Measurements from ENCODE around the gene UCHL3. TPM values are rescaled to one million over a fixed set of nuclear protein-coding genes. Genes with fewer than 3 reads are reported as not detected.

Gene UCHL3
- total RNA-seq, 3 donors from 2014 or later, result 29.2 to 33.2 (median 29.6) TPM

- Histone ChIP-seq H3K4me1 (no peaks in the 10 kb centered on the region), H3K9me3 (no peaks in the 10 kb centered on the region), H3K4me3 (no peak overlapping the region), H3K27ac (no peak overlapping the region), H3K27me3 (no peaks in the 10 kb centered on the region), H3K36me3 (no peaks in the 10 kb centered on the region)
- DNase-seq (ENCODE audit: low spot score in 2 of 2), result no peak
- intact Hi-C loops (cut with DNase I; ENCODE audit: low total_unique reads), result no loop called here
- TF ChIP-seq, protein P1, sequence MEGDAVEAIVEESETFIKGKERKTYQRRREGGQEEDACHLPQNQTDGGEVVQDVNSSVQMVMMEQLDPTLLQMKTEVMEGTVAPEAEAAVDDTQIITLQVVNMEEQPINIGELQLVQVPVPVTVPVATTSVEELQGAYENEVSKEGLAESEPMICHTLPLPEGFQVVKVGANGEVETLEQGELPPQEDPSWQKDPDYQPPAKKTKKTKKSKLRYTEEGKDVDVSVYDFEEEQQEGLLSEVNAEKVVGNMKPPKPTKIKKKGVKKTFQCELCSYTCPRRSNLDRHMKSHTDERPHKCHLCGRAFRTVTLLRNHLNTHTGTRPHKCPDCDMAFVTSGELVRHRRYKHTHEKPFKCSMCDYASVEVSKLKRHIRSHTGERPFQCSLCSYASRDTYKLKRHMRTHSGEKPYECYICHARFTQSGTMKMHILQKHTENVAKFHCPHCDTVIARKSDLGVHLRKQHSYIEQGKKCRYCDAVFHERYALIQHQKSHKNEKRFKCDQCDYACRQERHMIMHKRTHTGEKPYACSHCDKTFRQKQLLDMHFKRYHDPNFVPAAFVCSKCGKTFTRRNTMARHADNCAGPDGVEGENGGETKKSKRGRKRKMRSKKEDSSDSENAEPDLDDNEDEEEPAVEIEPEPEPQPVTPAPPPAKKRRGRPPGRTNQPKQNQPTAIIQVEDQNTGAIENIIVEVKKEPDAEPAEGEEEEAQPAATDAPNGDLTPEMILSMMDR (IDR thresholded peaks at IDR 0.05), result no peak
- TF ChIP-seq POLR2A (IDR thresholded peaks at IDR 0.05), result no peak
- TF ChIP-seq POLR2AphosphoS5 (IDR thresholded peaks at IDR 0.05), result no peak
These were observed 31.0 kb upstream of the UCHL3 start for GRCh38 chr13:75518439-75519088.

DNA sequence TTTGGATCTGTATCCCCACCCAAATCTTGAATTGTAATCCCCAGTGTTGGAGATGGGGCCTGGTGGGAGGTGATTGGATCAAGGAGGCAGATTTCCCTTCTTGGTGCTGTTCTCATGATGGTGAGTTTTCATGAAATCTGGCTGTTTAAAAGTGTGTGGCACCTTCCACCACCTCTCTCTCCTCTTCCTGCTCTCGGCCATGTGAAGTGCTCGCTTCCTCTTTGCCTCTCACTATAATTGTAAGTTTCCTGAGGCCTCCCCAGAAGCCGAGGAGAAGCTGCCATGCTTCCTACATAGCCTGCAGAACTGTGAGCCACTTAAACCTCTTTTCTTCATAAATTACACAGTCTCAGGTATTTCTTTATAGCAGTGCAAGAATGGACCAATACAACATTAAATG is 27.6 kb upstream of the UCHL3 start:
- TF ChIP-seq POLR2AphosphoS5 (IDR thresholded peaks at IDR 0.05) (no peak), POLR2A (IDR thresholded peaks at IDR 0.05) (no peak)
- TF ChIP-seq, protein P1 (IDR thresholded peaks at IDR 0.05), result no peak
- intact Hi-C loops (cut with DNase I; ENCODE audit: low total_unique reads), result no loop called here
- H3K27me3 ChIP-seq, result no peaks in the 10 kb centered on the region
- H3K36me3 ChIP-seq, result no peaks in the 10 kb centered on the region
- no peak for DNase-seq (ENCODE audit: low spot score in 2 of 2)
- H3K4me3 ChIP-seq, result no peak overlapping the region
- no peak overlapping the region for H3K27ac ChIP-seq
- H3K4me1 ChIP-seq, result no peaks in the 10 kb centered on the region
- no peaks in the 10 kb centered on the region for H3K9me3 ChIP-seq

- no peak for DNase-seq (ENCODE audit: low spot score in 2 of 2)
- Histone ChIP-seq H3K9me3 (no peaks in the 10 kb centered on the region), H3K27me3 (no peaks in the 10 kb centered on the region), H3K4me3 (no peak overlapping the region), H3K4me1 (no peaks in the 10 kb centered on the region), H3K27ac (no peak overlapping the region), H3K36me3 (no peaks in the 10 kb centered on the region)
- intact Hi-C loops (cut with DNase I; ENCODE audit: low total_unique reads), result no loop called here
- TF ChIP-seq, protein P1 (IDR thresholded peaks at IDR 0.05), result no peak
- TF ChIP-seq POLR2A (IDR thresholded peaks at IDR 0.05) (no peak), POLR2AphosphoS5 (IDR thresholded peaks at IDR 0.05) (no peak)
These were observed 19.0 kb upstream of the UCHL3 start for GRCh38 chr13:75530549-75530961.

DNA sequence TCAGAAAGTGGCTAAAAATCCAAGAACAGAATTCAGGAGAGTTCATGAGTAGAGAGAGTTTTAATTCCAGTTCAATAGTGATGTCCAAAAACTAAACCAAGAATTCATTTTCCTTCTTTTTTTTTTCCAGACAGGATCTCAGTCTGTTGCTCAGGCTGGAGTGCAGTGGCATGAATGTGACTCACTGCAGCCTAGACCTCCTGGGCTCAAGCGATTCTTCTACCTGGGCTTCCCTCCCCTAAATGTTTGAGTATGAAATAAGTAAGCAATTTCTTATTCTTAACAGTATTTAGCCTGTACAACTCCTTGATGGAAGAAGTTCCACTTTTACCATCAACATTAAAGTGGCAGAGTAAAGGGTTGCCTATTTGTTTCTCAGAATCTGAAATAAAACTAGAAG is 15.7 kb upstream of the UCHL3 start:
- Histone ChIP-seq H3K36me3 (no peaks in the 10 kb centered on the region), H3K4me3 (no peak overlapping the region), H3K27me3 (no peaks in the 10 kb centered on the region), H3K9me3 (no peaks in the 10 kb centered on the region), H3K27ac (no peak overlapping the region), H3K4me1 (peaks cover 0 to 7% of the 10 kb centered on the region in 2 donors)
- DNase-seq (ENCODE audit: low spot score in 2 of 2), result no peak
- TF ChIP-seq POLR2AphosphoS5 (IDR thresholded peaks at IDR 0.05) (no peak), POLR2A (IDR thresholded peaks at IDR 0.05) (no peak)
- TF ChIP-seq, protein P1 (IDR thresholded peaks at IDR 0.05), result no peak
- intact Hi-C loops (cut with DNase I; ENCODE audit: low total_unique reads), result no loop called here

- peak within 1 kb of the TSS; percentile 79 to 87 for H3K27ac ChIP-seq
These were observed 11.9 kb upstream of the UCHL3 start, which contains the start of gene COMMD6 for GRCh38 chr13:75537401-75538365. COMMD6 (minus strand) TSS chr13:75537841; CDS start chr13:75537805, 36 bp downstream.

More at GRCh38 chr13:75537401-75538365, 11.9 kb upstream of the UCHL3 start, which contains the start of gene COMMD6:
- intact Hi-C loops (cut with DNase I; ENCODE audit: low total_unique reads), result no loop called here
- DNase-seq (ENCODE audit: low spot score in 2 of 2), result peak; percentile 70
- Histone ChIP-seq H3K9me3 (no peaks in the 10 kb centered on the region), H3K27me3 (no peaks in the 10 kb centered on the region), H3K4me3 (peak within 1 kb of the TSS; percentile 77 to 94 (median 89)), H3K4me1 (peaks cover 0 to 7% of the 10 kb centered on the region in 2 donors), H3K36me3 (no peaks in the 10 kb centered on the region)
- TF ChIP-seq POLR2AphosphoS5 (IDR thresholded peaks at IDR 0.05) (peak; percentile 40 to 73 (median 62)), POLR2A (IDR thresholded peaks at IDR 0.05) (peak; percentile 57)
- TF ChIP-seq, protein P1 (IDR thresholded peaks at IDR 0.05), result peak; percentile 75 to 84 (median 79)
